Lung (tissue), 12 donors: ENCODE measurements around the gene NBEAL1. TPM values are rescaled to one million over a fixed set of nuclear protein-coding genes. Genes with fewer than 3 reads are reported as not detected.
A peak's percentile ranks its signal among the peaks of the same experiment; 100 is the strongest.

ENCODE experiments used
- ATAC-seq: fragments of 200-7000 bp; cut with Tn5 transposase; one replicate; pipeline ENCODE4 v1.9.1; 2020; ENCODE audit warnings: moderate number of reproducible peaks; ENCODE audit not compliant: insufficient read depth, low FRiP score
- DNase-seq, 3 donors: peaks; one replicate each; pipeline ENCODE4 v3.0.0-alpha.2; 2013 to 2017
- H3K27ac ChIP-seq, 2 donors: one replicate each; pipeline ENCODE4 v1.5.1; 2013; ENCODE audit warnings: mild to moderate bottlenecking in 2 of 2, moderate library complexity in 2 of 2, control low read depth in 1 of 2, inconsistent platforms in 1 of 2, low read depth in 1 of 2, low read length in 1 of 2
- H3K27me3 ChIP-seq, 3 donors: one replicate each; pipeline ENCODE4 v1.5.1; 2013; ENCODE audit warnings: low read length in 2 of 3; ENCODE audit not compliant: control insufficient read depth in 3 of 3, insufficient read depth in 3 of 3
- H3K36me3 ChIP-seq, 4 donors: one replicate each; pipeline ENCODE4 v1.5.1; 2013; ENCODE audit warnings: low read length in 4 of 4, mild to moderate bottlenecking in 1 of 4, moderate library complexity in 1 of 4; ENCODE audit not compliant: control insufficient read depth in 4 of 4, insufficient read depth in 4 of 4
- H3K4me1 ChIP-seq, 5 donors: one replicate each; pipeline ENCODE4 v1.5.1; 2013; ENCODE audit warnings: low read length in 5 of 5, mild to moderate bottlenecking in 2 of 5, moderate library complexity in 1 of 5; ENCODE audit not compliant: control insufficient read depth in 5 of 5, insufficient read depth in 5 of 5
- H3K4me3 ChIP-seq: one replicate; pipeline ENCODE4 v1.5.1; 2013; ENCODE audit warnings: mild to moderate bottlenecking, control low read depth, moderate library complexity
- H3K9ac ChIP-seq, 2 donors: one replicate each; pipeline ENCODE4 v1.5.1; 2013; ENCODE audit warnings: low read length in 2 of 2, control low read depth in 1 of 2; ENCODE audit not compliant: insufficient read depth in 1 of 2
- H3K9me3 ChIP-seq, 4 donors: one replicate each; pipeline ENCODE4 v1.5.1; 2013; ENCODE audit warnings: low read length in 3 of 4, mild to moderate bottlenecking in 1 of 4, moderate library complexity in 1 of 4; ENCODE audit not compliant: control insufficient read depth in 4 of 4, insufficient read depth in 3 of 4
- WGBS, 2 donors: extraction: QIAGEN DNeasy Blood & Tissue Kit; methylation state at CpG; one replicate each; pipeline ENCODE4 v1.1.7; 2013; 5-methylcytosine and 5-hydroxymethylcytosine counted together
- polyA plus RNA-seq, 2 donors: library from polyadenylated mRNA; stranded (reverse); fragments of 200-250 nt; gene quantifications; one replicate each; pipeline ENCODE4 v1.2.1, GENCODE V29; 2013
- total RNA-seq, 2 donors: library from RNA; depleted of rRNA in 1 of 2; stranded (reverse); fragments of >200 nt in 1 of 2; gene quantifications; one replicate each; pipeline ENCODE4 v1.2.1, GENCODE V29; 2014 to 2021
- TF ChIP-seq, protein P1 (sequence below): IDR thresholded peaks from 2 replicates; pipeline ENCODE4 v1.5.1; 2012; ENCODE audit warnings: mild to moderate bottlenecking; ENCODE audit errors: control extremely low read depth, extremely low read depth
- donor health status: control.
- donor health status: control.
- donor health status: Bipolar disorder and iron deficiency.
- donor health status: healthy.
- donor health status: DM: yes; HTN: yes; CAD: no.

Gene NBEAL1
- total and polyA plus RNA-seq, 4 donors, result 5.9 to 138 (median 25.3) TPM

DNA sequence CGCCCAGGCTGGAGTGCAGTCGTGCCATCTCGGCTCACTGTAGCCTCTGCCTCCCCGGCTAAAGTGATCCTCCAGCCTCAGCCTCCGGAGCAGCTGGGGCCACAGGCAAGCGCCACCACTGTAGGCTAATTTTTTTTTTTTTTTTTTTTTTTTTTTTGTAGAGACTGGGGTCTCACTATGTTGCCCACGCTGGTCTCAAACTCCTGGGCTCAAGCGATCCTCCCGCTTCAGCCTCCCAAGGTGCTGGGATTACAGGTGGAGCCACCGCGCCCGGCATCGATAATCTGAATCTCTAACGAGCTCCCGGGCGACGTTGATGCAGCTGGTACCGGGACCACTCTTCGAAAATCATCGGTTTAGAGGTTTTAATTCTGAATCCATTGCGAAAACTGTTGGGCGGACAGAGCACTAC, 223.6 kb downstream of the NBEAL1 start:
- 22 to 23% methylated on average over 22 of the region's 22 CpGs for WGBS, 2 donors
- ATAC-seq (no peak), DNase-seq (no peak)
- peaks cover 0 to 8% (median 3%) of the 10 kb centered on the region in 4 donors for H3K36me3 ChIP-seq
- H3K4me1 ChIP-seq, result peaks cover 4 to 9% (median 7%) of the 10 kb centered on the region in 5 donors
- no peaks in the 10 kb centered on the region for H3K27me3 ChIP-seq
- H3K9me3 ChIP-seq, result no peaks in the 10 kb centered on the region
- H3K4me3 ChIP-seq, result peak overlapping the region; percentile 22
- H3K9ac ChIP-seq, result peak overlapping the region; percentile 67 to 96
- TF ChIP-seq, protein P1, sequence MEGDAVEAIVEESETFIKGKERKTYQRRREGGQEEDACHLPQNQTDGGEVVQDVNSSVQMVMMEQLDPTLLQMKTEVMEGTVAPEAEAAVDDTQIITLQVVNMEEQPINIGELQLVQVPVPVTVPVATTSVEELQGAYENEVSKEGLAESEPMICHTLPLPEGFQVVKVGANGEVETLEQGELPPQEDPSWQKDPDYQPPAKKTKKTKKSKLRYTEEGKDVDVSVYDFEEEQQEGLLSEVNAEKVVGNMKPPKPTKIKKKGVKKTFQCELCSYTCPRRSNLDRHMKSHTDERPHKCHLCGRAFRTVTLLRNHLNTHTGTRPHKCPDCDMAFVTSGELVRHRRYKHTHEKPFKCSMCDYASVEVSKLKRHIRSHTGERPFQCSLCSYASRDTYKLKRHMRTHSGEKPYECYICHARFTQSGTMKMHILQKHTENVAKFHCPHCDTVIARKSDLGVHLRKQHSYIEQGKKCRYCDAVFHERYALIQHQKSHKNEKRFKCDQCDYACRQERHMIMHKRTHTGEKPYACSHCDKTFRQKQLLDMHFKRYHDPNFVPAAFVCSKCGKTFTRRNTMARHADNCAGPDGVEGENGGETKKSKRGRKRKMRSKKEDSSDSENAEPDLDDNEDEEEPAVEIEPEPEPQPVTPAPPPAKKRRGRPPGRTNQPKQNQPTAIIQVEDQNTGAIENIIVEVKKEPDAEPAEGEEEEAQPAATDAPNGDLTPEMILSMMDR, result no peak
- H3K27ac ChIP-seq, result peak overlapping the region; percentile 76 to 99

DNA sequence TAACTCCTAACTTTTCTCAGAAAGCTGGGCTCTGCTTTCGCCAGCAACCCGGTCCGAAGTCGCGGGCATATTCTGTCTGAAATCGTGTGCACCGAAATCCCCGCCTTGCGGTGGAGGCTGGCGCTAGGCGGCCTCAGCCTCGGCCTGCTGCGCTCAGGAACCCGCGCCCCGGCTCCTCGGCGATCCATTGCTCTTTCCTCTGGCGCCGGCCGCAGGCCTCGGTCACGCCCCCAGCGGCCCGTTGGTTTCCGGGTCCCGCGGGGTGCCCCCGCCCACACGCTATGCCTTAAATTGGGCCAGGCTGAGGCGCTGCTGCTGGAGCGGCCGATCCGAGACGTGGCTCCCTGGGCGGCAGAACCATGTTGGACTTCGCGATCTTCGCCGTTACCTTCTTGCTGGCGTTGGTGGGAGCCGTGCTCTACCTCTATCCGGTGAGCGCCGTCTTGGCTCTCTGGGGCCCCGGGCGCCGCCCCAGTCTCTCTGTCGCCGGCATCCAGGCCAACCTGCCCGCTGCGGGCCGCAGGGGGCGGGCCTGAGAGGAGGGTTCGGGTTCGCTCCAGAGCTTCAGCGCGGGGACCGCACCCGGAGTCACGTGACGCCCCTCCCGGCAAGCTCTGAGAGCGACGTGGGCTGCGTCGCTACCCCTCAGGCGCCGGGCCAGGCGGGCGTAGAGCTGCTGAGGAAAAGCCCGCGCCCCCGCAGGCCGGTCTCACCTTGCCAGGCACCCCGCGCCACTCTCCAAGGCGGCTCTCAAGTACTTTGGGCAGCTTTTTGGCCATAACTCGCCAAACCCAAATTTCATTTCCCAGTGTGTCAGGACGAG, 224.2 kb downstream of the NBEAL1 start, which contains the start of gene CYP20A1:
Gene CYP20A1, plus strand, starts transcription at position 315 of the 823 bp plus-strand sequence. Its CDS starts 45 bp downstream, at position 360.
- 0 to 1% methylated on average over 64 to 80 of the region's 80 CpGs for WGBS, 2 donors
- H3K9me3 ChIP-seq, result no peaks in the 10 kb centered on the region

DNA sequence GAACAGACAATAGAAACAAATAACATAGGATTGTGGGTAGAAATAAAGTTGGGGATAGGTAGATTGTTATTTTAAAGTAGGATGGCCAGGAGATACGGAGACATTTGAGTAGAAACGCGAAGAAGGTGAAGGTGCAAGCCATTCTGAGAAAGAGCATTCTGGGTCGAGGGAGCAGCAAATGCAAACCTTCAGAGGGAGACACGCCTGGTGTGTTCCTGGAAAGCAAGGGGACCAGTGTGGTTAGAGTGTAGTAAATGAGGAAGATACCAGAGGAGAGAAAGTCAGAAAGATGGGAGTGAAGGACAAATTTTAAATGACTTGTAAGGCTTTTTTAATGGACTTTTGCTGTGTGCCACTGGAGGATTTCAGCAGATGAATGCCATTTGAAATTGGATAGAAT, 225.8 kb downstream of the NBEAL1 start:
- no peak overlapping the region for H3K4me3 ChIP-seq
- H3K9me3 ChIP-seq, result no peaks in the 10 kb centered on the region
- WGBS, 2 donors, result 68 to 81% methylated on average over 5 of the region's 5 CpGs
- H3K36me3 ChIP-seq, result peaks cover 0 to 9% (median 8%) of the 10 kb centered on the region in 4 donors
- DNase-seq (no peak), ATAC-seq (no peak)
- no peaks in the 10 kb centered on the region for H3K27me3 ChIP-seq
- H3K9ac ChIP-seq, result peak overlapping the region in 1 of 2 donors; percentile 17
- H3K27ac ChIP-seq, result no peak overlapping the region
- peaks cover 4 to 9% (median 7%) of the 10 kb centered on the region in 5 donors for H3K4me1 ChIP-seq
- TF ChIP-seq, protein P1, result no peak

More for the DNA sequence above, 224.2 kb downstream of the NBEAL1 start, which contains the start of gene CYP20A1:
- TF ChIP-seq, protein P1, result peak; percentile 41
- Histone ChIP-seq H3K27ac (peak within 1 kb of the TSS; percentile 97 to 99), H3K27me3 (no peaks in the 10 kb centered on the region), H3K4me3 (peak within 1 kb of the TSS; percentile 69), H3K4me1 (peaks cover 4 to 9% (median 7%) of the 10 kb centered on the region in 5 donors), H3K36me3 (peaks cover 0 to 9% (median 7%) of the 10 kb centered on the region in 4 donors), H3K9ac (peak within 1 kb of the TSS; percentile 67 to 96)
- ATAC-seq, result peak; percentile 98
- peak; percentile 97 to 99 (median 98) for DNase-seq
